Measurements from ENCODE around the gene FRMD4B.
"Not testable (repeated sequence)": the region's sequence is repeated elsewhere in the genome, so short reads cannot be mapped to it uniquely, and the experiment has no call there.

Gene FRMD4B

GRCh38 chr3:69282181-69282580 lies 103.7 kb downstream of the FRMD4B start:
- no peak for DNase-seq

- DNase-seq = not testable (repeated sequence)
Measured at GRCh38 chr3:69277403-69277802, 108.5 kb downstream of the FRMD4B start.

GRCh38 chr3:69276884-69277283 lies 109.0 kb downstream of the FRMD4B start:
- no peak for DNase-seq

- not testable (repeated sequence) for DNase-seq
Measured at GRCh38 chr3:69276191-69276590, 109.7 kb downstream of the FRMD4B start.

- DNase-seq = no peak
Measured at GRCh38 chr3:69273896-69274295, 112.0 kb downstream of the FRMD4B start.

- no peak for DNase-seq
Measured at GRCh38 chr3:69272556-69272955, 113.3 kb downstream of the FRMD4B start.

GRCh38 chr3:69271098-69271497 lies 114.8 kb downstream of the FRMD4B start:
- no peak for DNase-seq

- no peak for DNase-seq
Measured at GRCh38 chr3:69266585-69266984, 119.3 kb downstream of the FRMD4B start.

GRCh38 chr3:69266071-69266470 lies 119.8 kb downstream of the FRMD4B start:
- DNase-seq = not testable (repeated sequence)

- not testable (repeated sequence) for DNase-seq
Measured at GRCh38 chr3:69260843-69261405, 125.0 kb downstream of the FRMD4B start.

GRCh38 chr3:69260216-69260787 lies 125.6 kb downstream of the FRMD4B start:
- no peak for DNase-seq

- DNase-seq = no peak
Measured at GRCh38 chr3:69259125-69259524, 126.8 kb downstream of the FRMD4B start.

- no peak for DNase-seq
Measured at GRCh38 chr3:69255928-69256327, 130.0 kb downstream of the FRMD4B start.

- no peak for DNase-seq
Measured at GRCh38 chr3:69254351-69254750, 131.5 kb downstream of the FRMD4B start.

GRCh38 chr3:69252631-69253030 lies 133.3 kb downstream of the FRMD4B start:
- DNase-seq = no peak

- no peak for DNase-seq
Measured at GRCh38 chr3:69252141-69252540, 133.7 kb downstream of the FRMD4B start.

GRCh38 chr3:69251078-69251805 lies 134.6 kb downstream of the FRMD4B start:
- DNase-seq = no peak

- DNase-seq = no peak
Measured at GRCh38 chr3:69250014-69250413, 135.9 kb downstream of the FRMD4B start.

GRCh38 chr3:69249001-69249400 lies 136.9 kb downstream of the FRMD4B start:
- no peak for DNase-seq

- DNase-seq = no peak
Measured at GRCh38 chr3:69248436-69248835, 137.5 kb downstream of the FRMD4B start.

GRCh38 chr3:69246612-69247011 lies 139.3 kb downstream of the FRMD4B start:
- DNase-seq = no peak

GRCh38 chr3:69244039-69244438 lies 141.8 kb downstream of the FRMD4B start:
- no peak for DNase-seq

GRCh38 chr3:69241769-69242168 lies 144.1 kb downstream of the FRMD4B start:
- no peak for DNase-seq

All from 8988T (cell line).